ENCODE measurements around the gene UBAC1. TPM values are rescaled to one million over a fixed set of nuclear protein-coding genes. Genes with fewer than 3 reads are reported as not detected.
"Not testable (repeated sequence)": the region's sequence is repeated elsewhere in the genome, so short reads cannot be mapped to it uniquely, and the experiment has no call there.

Gene UBAC1
- polyA plus RNA-seq, 1 donor from 2014 or later = 19.5 TPM

DNA sequence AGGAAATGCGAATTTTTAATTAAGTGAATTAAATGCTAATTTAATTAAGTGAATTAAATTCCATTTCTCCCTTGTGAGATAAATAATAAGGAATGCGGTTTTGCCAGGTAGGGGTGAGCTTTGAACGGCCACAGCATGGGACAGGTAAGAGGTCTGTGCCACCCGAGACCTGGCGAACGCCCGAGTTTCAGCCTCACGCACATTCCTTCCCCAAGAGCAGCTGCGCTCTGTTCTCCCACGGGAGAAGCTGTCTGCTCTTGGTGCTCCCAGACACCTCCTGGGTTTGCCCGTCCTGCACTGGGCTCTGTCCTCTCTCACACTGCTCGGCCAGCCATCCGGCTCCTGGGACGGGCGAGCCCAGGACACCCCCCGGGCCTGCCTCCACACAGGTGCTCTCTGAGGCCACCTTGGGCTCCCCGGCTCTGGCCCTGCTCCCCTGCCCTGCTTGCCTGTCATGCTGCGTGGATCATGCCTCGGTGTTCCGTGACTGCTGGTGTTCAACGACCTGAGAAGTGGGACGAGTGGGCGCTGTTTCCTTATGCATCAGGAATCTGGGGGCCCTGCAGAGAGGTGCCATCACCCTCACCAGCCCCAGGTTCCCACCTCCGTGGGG, 40.1 kb downstream of the UBAC1 start:
- peaks cover 9% of the 10 kb centered on the region in 3 donors for H3K4me1 Mint-ChIP-seq
- H3K27ac Mint-ChIP-seq = no peak overlapping the region
- no peak overlapping the region for H3K4me3 Mint-ChIP-seq
- H3K9me3 Mint-ChIP-seq = peaks cover 2 to 14% (median 11%) of the 10 kb centered on the region in 3 donors
- H3K27me3 Mint-ChIP-seq = no peaks in the 10 kb centered on the region
- peaks cover 7% of the 10 kb centered on the region for H3K36me3 Mint-ChIP-seq

DNA sequence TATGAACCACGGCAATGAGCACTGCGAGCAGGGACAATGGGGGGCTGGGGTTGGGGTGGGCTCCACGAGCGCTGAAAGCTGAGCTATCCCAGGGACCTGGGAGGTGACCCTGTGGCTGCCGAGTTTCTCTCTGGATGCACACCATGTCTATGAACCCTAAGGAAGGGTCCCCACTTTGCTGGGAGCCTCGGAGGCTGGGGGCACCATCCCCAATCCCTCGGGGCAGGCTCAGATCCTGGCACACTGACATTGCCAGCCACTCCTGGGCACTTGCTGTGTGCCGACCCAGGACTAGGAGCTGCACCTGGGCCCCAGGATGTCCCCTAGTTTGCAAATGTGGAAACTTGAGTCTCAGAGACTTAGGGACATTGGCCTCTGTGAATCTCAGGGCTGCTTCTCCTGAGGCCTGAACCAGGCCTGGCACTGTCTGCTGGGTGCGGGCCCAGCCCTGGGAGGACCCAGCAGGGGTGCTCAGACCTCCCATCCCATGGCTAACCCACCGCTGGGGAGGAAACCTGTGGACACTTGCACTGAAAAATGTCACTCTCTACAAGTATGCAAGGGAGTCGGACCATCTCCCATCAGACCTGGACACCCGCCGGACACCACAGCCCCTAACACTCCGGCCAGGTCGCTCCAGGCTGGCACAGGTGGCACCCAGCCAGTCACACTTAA, 40.8 kb downstream of the UBAC1 start:
- Mint-ChIP-seq H3K9me3 (peaks cover 4 to 19% (median 12%) of the 10 kb centered on the region in 3 donors), H3K4me3 (no peak overlapping the region), H3K36me3 (peaks cover 12% of the 10 kb centered on the region), H3K4me1 (peaks cover 9 to 12% (median 9%) of the 10 kb centered on the region in 3 donors), H3K27me3 (no peaks in the 10 kb centered on the region), H3K27ac (no peak overlapping the region)

DNA sequence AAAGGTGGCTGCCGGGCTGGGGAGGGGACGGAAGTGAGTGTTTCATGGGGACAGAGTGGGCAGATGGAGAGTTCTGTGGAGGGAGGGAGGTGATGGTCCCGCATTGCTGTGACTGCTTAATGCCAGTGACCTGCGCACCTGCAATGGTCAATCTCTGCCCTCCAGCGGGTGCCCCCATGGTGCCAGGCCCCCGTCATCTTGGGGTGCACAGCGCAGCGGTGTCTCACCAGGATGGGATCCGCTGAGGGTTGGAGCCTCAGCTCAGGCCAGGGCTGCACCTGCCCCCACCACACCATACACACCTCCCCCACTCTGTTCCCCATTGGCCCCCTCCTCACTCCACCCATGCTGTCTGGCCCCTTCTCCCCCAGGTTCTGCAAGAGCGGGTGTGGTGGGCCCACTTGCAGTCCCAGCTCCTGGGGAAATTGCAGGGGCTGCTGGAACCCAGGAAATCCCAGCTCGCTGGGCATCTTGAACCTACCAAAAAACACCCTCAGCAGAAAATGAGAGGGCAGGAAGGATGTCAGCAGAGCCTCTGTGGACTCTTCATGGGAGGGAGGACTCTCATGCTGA, 41.8 kb downstream of the UBAC1 start:
- Mint-ChIP-seq H3K4me3 (no peak overlapping the region), H3K36me3 (peaks cover 13% of the 10 kb centered on the region), H3K4me1 (peaks cover 9 to 12% (median 9%) of the 10 kb centered on the region in 3 donors), H3K27ac (no peak overlapping the region), H3K27me3 (no peaks in the 10 kb centered on the region), H3K9me3 (peaks cover 9 to 19% (median 13%) of the 10 kb centered on the region in 3 donors)

DNA sequence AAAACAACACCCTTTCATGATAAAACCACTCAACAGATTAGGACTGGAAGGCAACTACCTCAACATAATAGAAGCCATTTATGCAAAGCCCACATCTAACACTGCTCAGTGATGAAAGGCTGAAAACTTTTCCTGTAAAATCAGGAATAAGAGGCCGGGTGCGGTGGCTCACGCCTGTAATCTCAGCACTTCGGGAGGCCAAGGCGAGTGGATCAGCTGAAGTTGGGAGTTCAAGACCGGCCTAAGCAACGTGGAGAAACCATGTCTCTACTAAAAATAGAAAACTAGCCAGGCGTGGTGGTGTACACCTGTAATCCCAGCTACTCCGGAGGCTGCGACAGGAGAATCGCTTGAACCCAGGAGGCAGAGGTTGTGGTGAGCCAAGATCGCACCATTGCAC, 44.9 kb downstream of the UBAC1 start:
- H3K27ac Mint-ChIP-seq, H3K27me3 Mint-ChIP-seq: not testable (repeated sequence)
- H3K4me1 Mint-ChIP-seq = peaks cover 12 to 17% (median 15%) of the 10 kb centered on the region in 3 donors
- peaks cover 11 to 22% (median 15%) of the 10 kb centered on the region in 3 donors for H3K9me3 Mint-ChIP-seq
- H3K4me3 Mint-ChIP-seq = peak overlapping the region in 1 of 4 donors; percentile 17
- H3K36me3 Mint-ChIP-seq = peaks cover 22% of the 10 kb centered on the region

DNA sequence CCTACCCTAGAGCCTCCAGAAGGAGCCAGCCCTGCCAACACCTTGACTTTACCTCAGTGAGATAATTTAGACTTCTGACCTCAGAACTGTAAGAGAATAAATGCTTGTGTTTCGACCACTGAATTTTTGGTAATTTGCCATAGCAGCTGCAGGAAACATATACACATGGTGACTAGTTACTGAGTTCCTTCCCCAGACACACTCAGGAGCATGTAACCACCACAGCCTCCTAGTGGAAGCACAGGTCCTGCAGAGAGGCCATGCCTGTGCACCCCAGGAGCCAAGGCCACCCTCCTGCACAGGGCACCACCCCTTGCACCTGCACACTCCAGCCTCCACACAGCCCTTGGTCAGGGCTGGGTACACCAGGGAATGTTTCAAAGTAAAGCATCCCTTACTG, 46.3 kb downstream of the UBAC1 start:
- peaks cover 17 to 27% (median 21%) of the 10 kb centered on the region in 3 donors for H3K4me1 Mint-ChIP-seq
- H3K27ac Mint-ChIP-seq = no peak overlapping the region
- H3K4me3 Mint-ChIP-seq = no peak overlapping the region
- H3K27me3 Mint-ChIP-seq = no peaks in the 10 kb centered on the region
- peaks cover 11 to 22% (median 15%) of the 10 kb centered on the region in 3 donors for H3K9me3 Mint-ChIP-seq
- H3K36me3 Mint-ChIP-seq = peaks cover 32% of the 10 kb centered on the region

DNA sequence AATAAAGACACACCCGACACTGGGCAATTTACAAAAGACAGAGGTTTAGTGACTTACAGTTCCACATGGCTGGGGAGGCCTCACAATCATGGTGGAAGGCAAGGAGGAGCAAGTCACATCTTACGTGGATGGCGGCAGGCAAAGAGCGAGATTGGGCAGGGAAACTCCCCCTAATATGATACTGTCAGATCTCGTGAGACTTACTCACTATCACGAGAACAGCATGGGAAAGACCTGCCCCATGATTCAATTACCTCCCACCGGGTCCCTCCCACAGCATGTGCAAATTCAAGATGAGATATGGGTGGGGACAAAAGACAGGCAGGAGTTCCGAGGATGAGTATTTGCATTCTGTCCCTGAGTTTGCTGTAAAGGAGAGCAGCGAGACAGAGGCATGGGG, 49.9 kb downstream of the UBAC1 start:
- Mint-ChIP-seq H3K36me3 (peaks cover 31% of the 10 kb centered on the region), H3K4me1 (peaks cover 19 to 28% (median 25%) of the 10 kb centered on the region in 3 donors)
- not testable (repeated sequence) for H3K27ac Mint-ChIP-seq, H3K27me3 Mint-ChIP-seq, H3K4me3 Mint-ChIP-seq, H3K9me3 Mint-ChIP-seq

DNA sequence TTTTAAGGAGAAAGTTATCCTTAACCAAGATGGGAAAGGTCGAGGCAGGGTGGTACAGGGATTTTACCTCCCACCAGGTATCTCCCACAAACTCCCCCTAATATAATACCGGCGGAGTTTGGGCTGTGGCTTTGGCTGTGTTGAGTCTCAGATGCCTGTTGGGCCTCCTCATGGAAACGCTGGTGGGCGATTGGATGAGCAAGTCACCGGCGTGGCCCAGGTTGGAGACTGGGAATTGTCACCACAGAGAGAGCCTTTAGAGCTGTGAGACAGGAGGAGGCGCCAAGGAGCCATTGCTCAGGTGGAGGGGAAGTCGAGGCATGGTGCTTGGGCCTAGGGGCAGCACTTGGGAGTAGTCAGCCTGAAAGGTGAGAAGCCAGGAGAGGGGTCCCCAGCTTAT, 50.4 kb downstream of the UBAC1 start:
- Mint-ChIP-seq H3K27ac (no peak overlapping the region), H3K9me3 (peaks cover 4 to 7% (median 5%) of the 10 kb centered on the region in 3 donors), H3K27me3 (no peaks in the 10 kb centered on the region), H3K4me1 (peaks cover 23 to 33% (median 26%) of the 10 kb centered on the region in 3 donors), H3K4me3 (peak overlapping the region in 1 of 4 donors; percentile 10), H3K36me3 (peaks cover 26% of the 10 kb centered on the region)

DNA sequence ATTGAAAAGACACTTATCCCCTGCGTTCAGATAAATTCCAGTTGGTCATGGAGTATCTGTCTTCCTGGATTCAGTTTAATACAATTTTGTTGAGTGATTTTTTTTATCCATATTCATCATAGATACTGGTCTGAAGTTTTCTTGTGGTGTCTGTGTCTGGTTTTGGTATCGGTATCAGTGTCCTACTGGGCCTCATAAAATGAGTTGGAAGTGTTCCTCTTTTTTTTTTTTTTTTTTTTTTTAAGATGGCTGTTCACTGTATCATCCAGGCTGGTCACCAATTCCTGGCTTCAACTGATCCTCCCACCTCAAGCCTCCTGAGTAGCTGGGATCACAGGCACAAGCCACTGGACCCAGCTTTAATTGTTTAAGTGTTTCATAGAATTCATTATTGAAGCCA, 51.0 kb downstream of the UBAC1 start:
- Mint-ChIP-seq H3K4me3 (peak overlapping the region in 3 of 4 donors; percentile 45 to 81 (median 67)), H3K4me1 (peaks cover 28 to 38% (median 31%) of the 10 kb centered on the region in 3 donors), H3K9me3 (peaks cover 2 to 5% (median 3%) of the 10 kb centered on the region in 3 donors), H3K27ac (peak overlapping the region; percentile 33 to 53 (median 48)), H3K27me3 (no peaks in the 10 kb centered on the region), H3K36me3 (peaks cover 23% of the 10 kb centered on the region)

DNA sequence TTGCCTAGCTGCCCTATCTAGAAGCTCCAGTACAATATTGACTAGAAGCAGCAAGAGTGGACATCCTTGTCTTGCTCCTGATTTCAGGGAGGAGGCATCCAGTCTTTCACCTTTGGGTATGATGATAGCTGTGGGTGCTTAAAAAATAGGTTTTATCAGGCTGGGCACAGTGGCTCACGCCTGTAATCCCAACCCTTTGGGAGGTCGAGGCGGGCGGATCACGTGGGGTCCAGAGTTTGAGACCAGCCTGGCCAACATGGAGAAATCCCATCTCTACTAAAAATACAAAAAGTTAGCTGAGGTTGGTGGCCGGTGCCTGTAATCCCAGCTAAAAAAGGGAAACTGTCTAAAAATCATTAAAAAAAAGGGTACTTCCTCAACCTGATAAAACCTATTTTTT, 51.8 kb downstream of the UBAC1 start:
- Mint-ChIP-seq H3K4me1 (peaks cover 31 to 42% (median 35%) of the 10 kb centered on the region in 3 donors), H3K27me3 (no peaks in the 10 kb centered on the region), H3K27ac (peak overlapping the region in 2 of 3 donors; percentile 49 to 76), H3K36me3 (peaks cover 20% of the 10 kb centered on the region), H3K9me3 (peaks cover 2 to 3% (median 2%) of the 10 kb centered on the region in 3 donors), H3K4me3 (peak overlapping the region; percentile 75 to 88 (median 79))

DNA sequence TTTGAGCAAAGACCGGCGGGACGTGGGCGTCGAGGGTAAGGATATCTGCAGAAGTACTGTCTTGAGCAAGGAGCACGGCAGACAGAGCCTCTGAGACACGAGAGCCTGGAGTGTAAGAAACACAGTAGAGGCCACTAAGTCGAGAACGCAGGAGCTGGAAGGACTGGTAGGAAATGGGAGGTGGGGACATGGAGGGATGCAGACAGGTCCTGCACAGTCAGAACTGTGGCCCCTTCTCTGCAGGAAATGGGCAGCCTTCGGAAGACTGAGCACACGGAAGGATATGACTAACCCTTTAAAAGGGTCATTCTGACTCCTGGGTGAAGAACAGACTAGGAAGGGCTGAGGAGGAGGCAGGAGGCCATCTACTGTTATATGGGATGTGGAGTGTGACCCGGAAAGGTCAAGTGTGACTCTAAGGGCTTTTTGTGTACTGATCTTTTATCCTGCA, 52.4 kb downstream of the UBAC1 start:
- H3K27ac Mint-ChIP-seq = peak overlapping the region; percentile 1 to 76 (median 49)
- H3K27me3 Mint-ChIP-seq = no peaks in the 10 kb centered on the region
- peaks cover 31 to 44% (median 35%) of the 10 kb centered on the region in 3 donors for H3K4me1 Mint-ChIP-seq
- H3K36me3 Mint-ChIP-seq = peaks cover 18% of the 10 kb centered on the region
- H3K4me3 Mint-ChIP-seq = peak overlapping the region; percentile 75 to 88 (median 79)
- peaks cover under 1 to 3% (median 2%) of the 10 kb centered on the region in 3 donors for H3K9me3 Mint-ChIP-seq

DNA sequence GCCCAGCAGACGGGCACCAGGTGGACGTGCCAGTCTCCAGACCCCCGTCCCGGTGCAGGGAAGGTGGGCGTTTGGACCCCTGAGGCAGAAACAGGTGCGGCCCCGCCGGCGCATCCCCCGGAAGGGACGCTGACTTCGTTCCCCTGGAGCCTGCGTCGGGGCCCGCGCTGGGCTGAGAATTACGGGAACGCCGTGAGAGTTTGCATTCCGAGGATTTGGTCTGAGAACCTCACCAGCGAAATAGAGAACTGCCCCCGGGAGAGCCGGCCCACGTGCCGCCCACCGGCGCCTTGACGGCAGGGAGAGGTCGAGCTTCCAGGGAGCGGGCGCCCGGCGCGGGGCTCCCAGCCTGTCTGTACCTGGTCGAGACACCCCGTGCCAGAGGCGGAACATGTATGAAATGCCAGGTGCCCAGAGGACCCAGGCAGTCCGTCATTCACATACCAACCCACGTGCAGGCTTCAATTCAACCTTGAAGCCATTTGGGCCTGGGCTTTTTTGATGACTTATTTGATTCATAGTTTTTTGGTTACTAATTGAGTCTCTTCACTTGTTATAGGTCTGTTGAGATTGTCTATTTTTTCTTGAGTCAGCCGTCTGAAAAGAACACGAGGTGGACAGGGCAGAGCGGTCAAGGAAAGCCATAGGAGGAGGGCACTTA, 53.0 kb downstream of the UBAC1 start:
- peaks cover 35 to 46% (median 35%) of the 10 kb centered on the region in 3 donors for H3K4me1 Mint-ChIP-seq
- peak overlapping the region; percentile 75 to 88 (median 79) for H3K4me3 Mint-ChIP-seq
- H3K27ac Mint-ChIP-seq = peak overlapping the region; percentile 49 to 76 (median 76)
- H3K9me3 Mint-ChIP-seq = peaks cover 0 to 3% (median 0%) of the 10 kb centered on the region in 3 donors
- no peaks in the 10 kb centered on the region for H3K27me3 Mint-ChIP-seq
- peaks cover 15% of the 10 kb centered on the region for H3K36me3 Mint-ChIP-seq

DNA sequence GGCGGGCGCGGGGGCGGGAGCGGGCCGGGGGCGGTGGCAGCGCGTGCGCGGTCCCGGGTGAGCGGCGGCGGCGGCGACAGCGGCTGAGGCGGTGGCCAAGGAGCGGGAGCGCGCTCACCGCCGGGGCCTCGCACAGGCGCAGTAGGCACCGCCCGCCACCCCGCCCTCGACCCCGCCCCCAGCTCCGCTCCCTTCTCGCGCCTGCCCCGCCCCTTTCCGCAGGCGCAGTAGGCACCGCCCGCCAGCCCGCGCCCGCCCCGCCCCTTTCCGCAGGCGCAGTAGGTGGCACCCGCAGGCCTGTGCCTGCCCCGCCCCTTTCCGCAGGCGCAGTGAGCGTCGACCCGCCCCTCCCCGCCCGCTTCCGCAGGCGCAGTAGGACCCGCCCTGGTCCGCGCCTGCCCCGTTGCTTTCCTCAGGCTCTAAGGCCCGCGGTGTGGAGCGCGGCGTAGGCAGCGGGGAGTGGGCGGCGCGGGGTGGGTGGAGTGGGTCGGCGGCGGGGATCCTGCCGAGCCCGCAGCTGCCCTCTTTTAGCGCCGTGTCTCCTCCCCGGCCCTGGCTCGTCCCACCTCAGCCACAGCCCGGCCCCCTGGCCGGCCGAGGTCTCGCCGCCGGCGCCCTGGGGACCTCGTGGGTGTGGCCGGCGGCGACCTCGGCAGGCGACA, 53.6 kb downstream of the UBAC1 start, which contains the start of gene CAMSAP1:
CAMSAP1 (minus strand) TSS at position 116 of the 662 bp plus-strand sequence. CDS start 387 bp downstream, outside the sequence.
- no peaks in the 10 kb centered on the region for H3K27me3 Mint-ChIP-seq
- peaks cover 36 to 46% (median 38%) of the 10 kb centered on the region in 3 donors for H3K4me1 Mint-ChIP-seq
- H3K9me3 Mint-ChIP-seq = peaks cover 0 to 3% (median 0%) of the 10 kb centered on the region in 3 donors
- H3K36me3 Mint-ChIP-seq = peaks cover 15% of the 10 kb centered on the region
- H3K4me3 Mint-ChIP-seq = peak within 1 kb of the TSS; percentile 84 to 98 (median 92)
- peak within 1 kb of the TSS in 2 of 3 donors; percentile 58 to 78 for H3K27ac Mint-ChIP-seq

DNA sequence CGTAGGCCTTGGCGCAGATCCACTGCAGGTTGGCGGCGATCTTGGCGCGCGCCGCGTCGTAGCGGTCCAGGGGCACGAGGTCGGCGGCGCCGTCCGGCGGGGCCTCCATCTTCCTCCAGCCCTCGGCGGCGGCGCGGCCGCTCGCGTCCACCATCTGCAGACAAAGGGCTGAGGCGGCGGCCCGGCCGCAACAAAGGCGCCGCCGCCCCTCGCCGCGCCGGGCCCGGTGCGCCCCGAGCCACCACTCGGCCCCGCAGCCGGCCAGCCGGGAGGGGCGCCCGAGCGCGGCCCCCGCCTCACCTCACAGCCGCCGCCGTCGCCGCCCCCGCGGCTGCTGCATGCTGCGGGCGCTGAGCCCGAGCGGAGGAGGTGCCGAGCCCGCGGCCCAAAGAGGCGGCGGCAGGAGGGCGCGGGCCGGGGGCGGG, 54.2 kb downstream of the UBAC1 start:
- H3K9me3 Mint-ChIP-seq = peaks cover 0 to 3% (median 0%) of the 10 kb centered on the region in 3 donors
- H3K4me3 Mint-ChIP-seq = peak overlapping the region in 1 of 4 donors; percentile 57
- H3K4me1 Mint-ChIP-seq = peaks cover 38 to 46% (median 39%) of the 10 kb centered on the region in 3 donors
- H3K27ac Mint-ChIP-seq = no peak overlapping the region
- no peaks in the 10 kb centered on the region for H3K27me3 Mint-ChIP-seq
- H3K36me3 Mint-ChIP-seq = peaks cover 15% of the 10 kb centered on the region
